ENCODE measurements around the gene PABPN1L.

PABPN1L gene

GRCh38 chr16:88882358-88883030 is 16.0 kb upstream of the PABPN1L start:
- no peak for TF ChIP-seq EZH2phosphoT487 (IDR thresholded peaks at IDR 0.05; ENCODE audit: borderline replicate concordance, low read length)
- TF ChIP-seq, protein P1, sequence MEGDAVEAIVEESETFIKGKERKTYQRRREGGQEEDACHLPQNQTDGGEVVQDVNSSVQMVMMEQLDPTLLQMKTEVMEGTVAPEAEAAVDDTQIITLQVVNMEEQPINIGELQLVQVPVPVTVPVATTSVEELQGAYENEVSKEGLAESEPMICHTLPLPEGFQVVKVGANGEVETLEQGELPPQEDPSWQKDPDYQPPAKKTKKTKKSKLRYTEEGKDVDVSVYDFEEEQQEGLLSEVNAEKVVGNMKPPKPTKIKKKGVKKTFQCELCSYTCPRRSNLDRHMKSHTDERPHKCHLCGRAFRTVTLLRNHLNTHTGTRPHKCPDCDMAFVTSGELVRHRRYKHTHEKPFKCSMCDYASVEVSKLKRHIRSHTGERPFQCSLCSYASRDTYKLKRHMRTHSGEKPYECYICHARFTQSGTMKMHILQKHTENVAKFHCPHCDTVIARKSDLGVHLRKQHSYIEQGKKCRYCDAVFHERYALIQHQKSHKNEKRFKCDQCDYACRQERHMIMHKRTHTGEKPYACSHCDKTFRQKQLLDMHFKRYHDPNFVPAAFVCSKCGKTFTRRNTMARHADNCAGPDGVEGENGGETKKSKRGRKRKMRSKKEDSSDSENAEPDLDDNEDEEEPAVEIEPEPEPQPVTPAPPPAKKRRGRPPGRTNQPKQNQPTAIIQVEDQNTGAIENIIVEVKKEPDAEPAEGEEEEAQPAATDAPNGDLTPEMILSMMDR (IDR thresholded peaks at IDR 0.05; ENCODE audit: low read depth, low read length, poor library complexity, severe bottlenecking): no peak

GRCh38 chr16:88881675-88882357 is 15.4 kb upstream of the PABPN1L start:
- H3K9me3 ChIP-seq (ENCODE audit: control insufficient read depth, insufficient read depth, low read length): no peaks in the 10 kb centered on the region
- no peaks in the 10 kb centered on the region for H3K79me2 ChIP-seq (ENCODE audit: control insufficient read depth, low read length)
- no peak overlapping the region for H3K4me3 ChIP-seq (ENCODE audit: low read length)
- no peaks in the 10 kb centered on the region for H3F3A ChIP-seq (ENCODE audit: control insufficient read depth, insufficient read depth)
- no peaks in the 10 kb centered on the region for H3K9me2 ChIP-seq (replicated peaks; ENCODE audit: control insufficient read depth, low read length)
- no peak overlapping the region for H3K27ac ChIP-seq (ENCODE audit: low read depth, low read length)
- H3K4me2 ChIP-seq (ENCODE audit: low read length): no peak overlapping the region
- H4K20me1 ChIP-seq (ENCODE audit: control insufficient read depth, insufficient read depth, low read depth, low read length): no peaks in the 10 kb centered on the region
- H3K36me3 ChIP-seq (ENCODE audit: control insufficient read depth, low read length): peaks cover 82% of the 10 kb centered on the region
- TF ChIP-seq, protein P1 (IDR thresholded peaks at IDR 0.05; ENCODE audit: low read depth, low read length, poor library complexity, severe bottlenecking): no peak
- TF ChIP-seq EZH2phosphoT487 (IDR thresholded peaks at IDR 0.05; ENCODE audit: borderline replicate concordance, low read length): no peak
- H3K4me1 ChIP-seq (ENCODE audit: control insufficient read depth, low read length): no peaks in the 10 kb centered on the region
- H3K27me3 ChIP-seq (ENCODE audit: control insufficient read depth, low read length): no peaks in the 10 kb centered on the region

More at GRCh38 chr16:88882358-88883030, 16.0 kb upstream of the PABPN1L start:
- no peaks in the 10 kb centered on the region for H3K9me2 ChIP-seq (replicated peaks; ENCODE audit: control insufficient read depth, low read length)
- H3K4me1 ChIP-seq (ENCODE audit: control insufficient read depth, low read length): no peaks in the 10 kb centered on the region
- no peaks in the 10 kb centered on the region for H3K9me3 ChIP-seq (ENCODE audit: control insufficient read depth, insufficient read depth, low read length)
- H3K27me3 ChIP-seq (ENCODE audit: control insufficient read depth, low read length): no peaks in the 10 kb centered on the region
- no peaks in the 10 kb centered on the region for H4K20me1 ChIP-seq (ENCODE audit: control insufficient read depth, insufficient read depth, low read depth, low read length)
- peaks cover 82% of the 10 kb centered on the region for H3K36me3 ChIP-seq (ENCODE audit: control insufficient read depth, low read length)
- H3F3A ChIP-seq (ENCODE audit: control insufficient read depth, insufficient read depth): no peaks in the 10 kb centered on the region
- H3K27ac ChIP-seq (ENCODE audit: low read depth, low read length): no peak overlapping the region
- no peak overlapping the region for H3K4me3 ChIP-seq (ENCODE audit: low read length)
- H3K4me2 ChIP-seq (ENCODE audit: low read length): no peak overlapping the region
- no peaks in the 10 kb centered on the region for H3K79me2 ChIP-seq (ENCODE audit: control insufficient read depth, low read length)

DNA sequence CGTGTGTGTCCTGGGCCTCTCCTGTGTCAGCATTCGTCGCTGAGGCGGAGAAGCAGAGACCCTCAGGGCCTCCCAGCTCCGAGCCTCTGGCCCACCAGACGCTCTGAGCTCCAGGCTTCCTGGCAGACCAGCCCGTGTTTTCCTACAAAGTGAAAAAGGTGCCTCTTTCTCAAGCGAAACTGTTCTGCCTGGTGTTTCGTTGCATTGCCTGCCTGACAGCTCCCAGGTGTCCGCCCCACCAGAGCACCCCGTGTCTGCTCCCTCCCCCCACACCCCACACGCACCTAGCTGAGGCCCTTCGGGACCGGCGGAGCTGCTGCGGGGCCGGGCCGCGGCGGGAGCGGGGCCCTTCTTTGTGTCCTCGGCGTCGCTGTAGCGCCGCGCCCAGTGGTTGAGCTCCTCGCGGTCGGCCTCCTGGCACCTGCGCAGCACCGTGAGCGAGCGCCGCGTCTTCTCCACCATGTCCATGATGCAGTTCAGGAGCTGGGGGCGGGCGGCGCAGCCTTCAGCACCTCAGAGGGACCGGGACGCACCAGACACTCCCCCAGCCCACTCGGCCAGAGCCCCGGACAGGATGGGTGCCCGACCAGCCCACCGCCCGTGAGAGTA is 14.7 kb upstream of the PABPN1L start:
- no peaks in the 10 kb centered on the region for H3K27me3 ChIP-seq (ENCODE audit: control insufficient read depth, low read length)
- no peaks in the 10 kb centered on the region for H3K4me1 ChIP-seq (ENCODE audit: control insufficient read depth, low read length)
- H3K79me2 ChIP-seq (ENCODE audit: control insufficient read depth, low read length): no peaks in the 10 kb centered on the region
- H3K36me3 ChIP-seq (ENCODE audit: control insufficient read depth, low read length): peaks cover 84% of the 10 kb centered on the region
- no peaks in the 10 kb centered on the region for H3K9me2 ChIP-seq (replicated peaks; ENCODE audit: control insufficient read depth, low read length)
- no peak overlapping the region for H3K4me2 ChIP-seq (ENCODE audit: low read length)
- no peaks in the 10 kb centered on the region for H3K9me3 ChIP-seq (ENCODE audit: control insufficient read depth, insufficient read depth, low read length)
- peaks cover under 1% of the 10 kb centered on the region; the same call in 1 of the 2 replicates for H3F3A ChIP-seq (ENCODE audit: control insufficient read depth, insufficient read depth)
- H3K27ac ChIP-seq (ENCODE audit: low read depth, low read length): no peak overlapping the region
- H3K4me3 ChIP-seq (ENCODE audit: low read length): no peak overlapping the region
- no peaks in the 10 kb centered on the region for H4K20me1 ChIP-seq (ENCODE audit: control insufficient read depth, insufficient read depth, low read depth, low read length)
- no peak for TF ChIP-seq EZH2phosphoT487 (IDR thresholded peaks at IDR 0.05; ENCODE audit: borderline replicate concordance, low read length)
- TF ChIP-seq, protein P1 (IDR thresholded peaks at IDR 0.05; ENCODE audit: low read depth, low read length, poor library complexity, severe bottlenecking): no peak

All from DOHH2 (cell line).